GM19025 (cell line): Measurements from ENCODE around the gene SHB.

Experiments
- ATAC-seq: cut with Tn5 transposase; IDR thresholded peaks from one replicate; pipeline ENCODE4 v1.9.1; 2021; ENCODE audit warnings: mild to moderate bottlenecking, low read depth, moderate library complexity; ENCODE audit not compliant: unreplicated experiment

Gene SHB

GRCh38 chr9:37923118-37923795 lies 145.8 kb downstream of the SHB start:
- ATAC-seq: no peak

GRCh38 chr9:37922363-37923117 lies 146.5 kb downstream of the SHB start:
- ATAC-seq: no peak

- ATAC-seq: no peak
These were observed 147.3 kb downstream of the SHB start for GRCh38 chr9:37921546-37922300.

GRCh38 chr9:37921168-37921510 lies 147.9 kb downstream of the SHB start:
- ATAC-seq: no peak

GRCh38 chr9:37920471-37921167 lies 148.4 kb downstream of the SHB start:
- no peak for ATAC-seq

- no peak for ATAC-seq
These were observed 149.1 kb downstream of the SHB start for GRCh38 chr9:37919956-37920335.

GRCh38 chr9:37919246-37919955 lies 149.6 kb downstream of the SHB start:
- no peak for ATAC-seq

GRCh38 chr9:37918665-37919170 lies 150.3 kb downstream of the SHB start:
- ATAC-seq: no peak

GRCh38 chr9:37917801-37918664 lies 151.0 kb downstream of the SHB start:
- no peak for ATAC-seq

GRCh38 chr9:37917313-37917731 lies 151.7 kb downstream of the SHB start:
- ATAC-seq: no peak

- no peak for ATAC-seq
These were observed 152.3 kb downstream of the SHB start for GRCh38 chr9:37916471-37917312.

- no peak for ATAC-seq
These were observed 153.0 kb downstream of the SHB start for GRCh38 chr9:37915911-37916470.

GRCh38 chr9:37914701-37915358 lies 154.2 kb downstream of the SHB start:
- ATAC-seq: no peak

GRCh38 chr9:37914154-37914551 lies 154.9 kb downstream of the SHB start:
- ATAC-seq: no peak

GRCh38 chr9:37913480-37914153 lies 155.4 kb downstream of the SHB start:
- no peak for ATAC-seq

GRCh38 chr9:37911271-37911681 lies 157.8 kb downstream of the SHB start:
- ATAC-seq: no peak

GRCh38 chr9:37910271-37910670 lies 158.8 kb downstream of the SHB start:
- no peak for ATAC-seq
